Common myeloid progenitor, CD34-positive (primary cell): ENCODE results near the gene WNT7A. TPM values are rescaled to one million over a fixed set of nuclear protein-coding genes. Genes with fewer than 3 reads are reported as not detected.
A peak's percentile ranks its signal among the peaks of the same experiment; 100 is the strongest.
"Not testable (repeated sequence)": the region's sequence is repeated elsewhere in the genome, so short reads cannot be mapped to it uniquely, and the experiment has no call there.

ENCODE experiments used
- CTCF ChIA-PET: fragments of 350-600 bp; sonication (Branson Sonifier 250); formaldehyde crosslinking; loops from one replicate; lab custom pipeline; 2021; ENCODE audit warnings: antibody characterized with exemption; lab: Charles Lee
- POLR2A ChIA-PET: fragments of 350-600 bp; sonication (Branson Sonifier 250); formaldehyde crosslinking; loops from one replicate; lab custom pipeline; 2021; ENCODE audit warnings: antibody characterized with exemption; lab: Charles Lee
- DNase-seq, 3 donors: peaks; one replicate each; pipeline versions ENCODE4 v3.0.0 to v3.0.0-alpha.2; 2013
- H3K27ac ChIP-seq, 2 experiments: 1 replicate in 1 of 2; 2 replicates in 1 of 2; pipeline ENCODE4 v1.7.0; 2013; ENCODE audit warnings: inconsistent platforms in 2 of 2, low read length in 2 of 2, mild to moderate bottlenecking in 2 of 2, low read depth in 1 of 2, moderate library complexity in 1 of 2; ENCODE audit not compliant: severe bottlenecking in 2 of 2, insufficient read depth in 1 of 2, poor library complexity in 1 of 2
- H3K27me3 ChIP-seq, 5 experiments: replicated peaks in 2 of 5; 1 replicate in 3 of 5; 2 replicates in 2 of 5; pipeline versions ENCODE4 v1.6.1 to v1.7.0; 2013; ENCODE audit warnings: low read length in 4 of 5, mild to moderate bottlenecking in 2 of 5, moderate library complexity in 2 of 5, inconsistent platforms in 1 of 5; ENCODE audit not compliant: insufficient read depth in 5 of 5, control insufficient read depth in 4 of 5
- H3K36me3 ChIP-seq, 4 experiments: 1 replicate in 2 of 4; 2 replicates in 2 of 4; pipeline versions ENCODE4 v1.6.1 to v1.7.0; 2013; ENCODE audit warnings: low read length in 3 of 4, control low read depth in 1 of 4, mild to moderate bottlenecking in 1 of 4; ENCODE audit not compliant: control insufficient read depth in 4 of 4, insufficient read depth in 4 of 4
- H3K4me1 ChIP-seq, 4 experiments: 1 replicate in 3 of 4; 2 replicates in 1 of 4; pipeline versions ENCODE4 v1.6.1 to v1.7.1; 2013; ENCODE audit warnings: low read length in 3 of 4, mild to moderate bottlenecking in 3 of 4, control low read depth in 1 of 4, inconsistent platforms in 1 of 4, moderate library complexity in 1 of 4; ENCODE audit not compliant: control insufficient read depth in 4 of 4, insufficient read depth in 4 of 4; ENCODE audit errors: control extremely low read depth in 1 of 4
- H3K4me3 ChIP-seq, 7 experiments: 1 replicate in 4 of 7; 2 replicates in 3 of 7; pipeline versions ENCODE4 v1.5.1 to v1.7.0; 2013; ENCODE audit warnings: mild to moderate bottlenecking in 7 of 7, low read length in 6 of 7, moderate library complexity in 6 of 7, inconsistent platforms in 2 of 7, low read depth in 2 of 7, control low read depth in 1 of 7; ENCODE audit not compliant: insufficient read depth in 4 of 7, control insufficient read depth in 1 of 7; ENCODE audit errors: extremely low read depth in 1 of 7
- H3K9me3 ChIP-seq, 5 experiments: 1 replicate in 4 of 5; 2 replicates in 1 of 5; pipeline versions ENCODE4 v1.6.1 to v1.7.1; 2013; ENCODE audit warnings: low read length in 4 of 5, mild to moderate bottlenecking in 2 of 5, inconsistent platforms in 1 of 5, low read depth in 1 of 5, moderate library complexity in 1 of 5; ENCODE audit not compliant: control insufficient read depth in 4 of 5, insufficient read depth in 2 of 5; ENCODE audit errors: control extremely low read depth in 1 of 5
- WGBS: methylation state at CpG from one replicate; pipeline ENCODE4 v1.1.5; 2013; ENCODE audit not compliant: insufficient coverage; 5-methylcytosine and 5-hydroxymethylcytosine counted together
- polyA plus RNA-seq: library from polyadenylated mRNA; unstranded; fragments of 120-200 nt; gene quantifications from one replicate; pipeline ENCODE4 v1.2.1, GENCODE V29; 2013

WNT7A gene
- polyA plus RNA-seq, result not detected

DNA sequence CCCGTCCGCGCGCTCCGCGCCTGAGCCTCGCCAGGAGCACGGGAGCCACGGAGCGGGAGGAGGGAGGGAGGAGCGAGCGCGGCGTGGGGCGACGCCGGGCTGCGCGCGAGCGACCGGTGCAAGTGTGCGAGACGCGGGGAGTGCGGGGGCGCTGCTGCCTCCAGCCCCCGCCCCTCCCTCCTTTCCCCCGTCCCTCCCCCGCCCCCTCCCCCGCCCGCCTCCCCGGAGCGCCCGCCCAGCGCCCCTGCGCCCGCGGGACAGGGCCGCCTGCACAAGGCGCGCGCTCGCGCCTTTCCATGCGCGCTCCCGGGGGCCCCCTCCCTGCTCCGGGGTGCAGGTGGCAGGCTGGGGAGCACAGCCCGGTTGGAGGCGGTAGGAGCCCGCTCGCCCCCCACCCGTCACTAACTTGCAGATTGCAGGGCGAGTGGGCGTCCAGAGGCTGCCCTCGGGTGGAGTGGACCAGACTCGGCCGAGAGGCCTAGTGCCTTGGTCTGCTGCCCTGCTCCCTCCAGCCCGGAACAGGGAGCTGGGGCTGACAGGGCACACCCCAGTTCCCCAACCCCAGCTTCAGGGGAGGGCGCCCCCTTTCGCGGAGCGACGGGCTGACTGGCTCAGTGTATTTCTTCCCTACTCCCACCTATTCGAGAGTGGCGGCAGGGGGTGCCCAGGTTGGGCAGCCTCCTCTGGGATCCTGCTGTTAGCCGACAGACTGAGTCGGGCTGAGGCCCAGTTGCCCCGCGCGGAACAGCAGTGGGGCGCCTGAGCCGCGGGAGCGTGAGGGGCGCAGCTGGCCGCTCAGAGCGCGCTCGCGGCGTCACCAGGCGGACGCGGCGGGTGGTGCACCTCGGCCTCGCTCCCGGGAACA is at the start of gene WNT7A:
Gene WNT7A (minus strand): TSS at position 126 of the 865 bp plus-strand sequence. CDS start 255 bp downstream, outside the sequence.
- ChIA-PET POLR2A (interaction anchor here (0.6 to 1.8 kb wide), 2 partner anchors 195 to 223 kb away, joined by 3 to 4 read pairs; no protein-coding TSS in a partner anchor), CTCF (interaction anchor here (0.7 to 14.1 kb wide), 19 partner anchors 9 to 386 kb away, joined by 3 to 338 read pairs (median 4); no protein-coding TSS in a partner anchor)
- 0% methylated on average over 58 of the region's 90 CpGs for WGBS
- Histone ChIP-seq H3K27ac (no peak within 1 kb of the TSS), H3K27me3 (peaks cover 2 to 85% (median 44%) of the 10 kb centered on the region in 5 experiments), H3K4me3 (peak within 1 kb of the TSS in 6 of 7 experiments; percentile 15 to 66 (median 54)), H3K36me3 (no peaks in the 10 kb centered on the region), H3K4me1 (peaks cover 0 to 29% (median 26%) of the 10 kb centered on the region in 4 experiments), H3K9me3 (peaks cover 0 to 3% (median 0%) of the 10 kb centered on the region in 5 experiments)
- DNase-seq, result peak; percentile 60 to 77 (median 73)

DNA sequence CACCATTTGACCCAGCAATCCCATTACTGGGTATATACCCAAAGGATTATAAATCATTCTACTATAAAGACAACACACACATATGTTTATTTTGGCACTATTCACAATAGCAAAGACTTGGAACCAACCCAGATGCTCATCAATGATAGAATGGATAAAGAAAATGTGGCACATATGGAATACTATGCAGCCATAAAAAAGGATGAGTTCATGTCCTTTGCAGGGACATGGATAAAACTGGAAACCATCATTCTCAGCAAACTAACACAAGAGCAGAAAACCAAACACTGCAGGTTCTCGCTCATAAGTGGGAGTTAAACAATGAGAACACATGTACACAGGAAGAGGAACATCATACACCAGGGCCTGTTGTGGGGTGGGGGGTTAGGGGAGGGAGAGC is 48.9 kb upstream of the WNT7A start:
- peaks cover 0 to 31% (median 5%) of the 10 kb centered on the region in 5 experiments for H3K27me3 ChIP-seq
- DNase-seq, H3K4me3 ChIP-seq, H3K27ac ChIP-seq, POLR2A ChIA-PET, CTCF ChIA-PET, H3K36me3 ChIP-seq: not testable (repeated sequence)
- peaks cover 1 to 27% (median 18%) of the 10 kb centered on the region in 5 experiments for H3K9me3 ChIP-seq
- no CpG with 5 or more reads among the region's 1 CpG for WGBS
- peaks cover 0 to 11% (median 2%) of the 10 kb centered on the region in 4 experiments for H3K4me1 ChIP-seq

DNA sequence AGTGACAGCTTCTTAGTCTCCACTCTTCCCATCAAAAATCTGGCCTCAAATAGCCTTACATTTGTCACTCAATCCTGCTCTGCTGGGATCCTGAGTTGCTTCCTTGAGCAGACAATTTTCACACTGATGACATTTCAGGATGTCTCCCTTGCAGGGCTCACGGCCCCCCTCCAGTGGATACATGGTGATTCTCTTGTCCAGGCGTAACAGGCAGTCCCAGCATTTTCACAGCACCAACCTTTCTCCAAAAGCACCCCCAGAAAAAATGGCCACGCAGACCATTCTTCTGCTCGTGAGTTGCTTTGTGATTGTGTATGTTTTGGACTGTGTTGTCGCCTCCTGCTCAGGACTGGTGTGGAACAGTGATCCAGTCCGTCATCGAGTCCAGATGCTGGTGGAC is 47.4 kb upstream of the WNT7A start:
- H3K27me3 ChIP-seq, result peaks cover 0 to 19% (median 2%) of the 10 kb centered on the region in 5 experiments
- POLR2A ChIA-PET, result no interaction called here
- H3K9me3 ChIP-seq, result peaks cover 3 to 21% (median 10%) of the 10 kb centered on the region in 5 experiments
- H3K4me3 ChIP-seq, result no peak overlapping the region
- CTCF ChIA-PET, result no interaction called here
- no peak overlapping the region for H3K27ac ChIP-seq
- WGBS, result 33% methylated on average over 1 of the region's 7 CpGs
- no peaks in the 10 kb centered on the region for H3K4me1 ChIP-seq
- DNase-seq, result no peak
- no peaks in the 10 kb centered on the region for H3K36me3 ChIP-seq

DNA sequence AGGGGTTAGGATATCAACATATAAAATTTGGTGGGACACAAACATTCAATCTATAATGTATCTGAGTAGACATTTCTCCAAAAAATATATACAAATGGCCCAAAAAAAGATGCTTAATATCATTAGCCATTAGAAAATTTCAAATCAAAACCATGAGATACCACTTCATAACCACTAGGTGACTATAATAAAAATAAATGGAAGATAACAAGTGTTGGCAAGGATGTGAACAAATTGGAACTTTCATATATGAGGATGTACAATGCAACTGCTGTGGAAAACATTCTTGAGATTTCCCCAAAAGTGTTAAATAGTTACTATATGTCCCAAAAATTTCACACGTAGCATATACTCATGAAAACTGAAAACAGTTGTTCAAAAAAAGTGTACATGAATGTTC is 36.5 kb upstream of the WNT7A start:
- Histone ChIP-seq H3K4me1 (no peaks in the 10 kb centered on the region), H3K27me3 (no peaks in the 10 kb centered on the region), H3K27ac (no peak overlapping the region), H3K36me3 (no peaks in the 10 kb centered on the region), H3K9me3 (peaks cover 4 to 50% (median 13%) of the 10 kb centered on the region in 5 experiments), H3K4me3 (no peak overlapping the region)
- no peak for DNase-seq
- ChIA-PET POLR2A (no interaction called here), CTCF (no interaction called here)
- WGBS, result no CpG with 5 or more reads among the region's 1 CpG

DNA sequence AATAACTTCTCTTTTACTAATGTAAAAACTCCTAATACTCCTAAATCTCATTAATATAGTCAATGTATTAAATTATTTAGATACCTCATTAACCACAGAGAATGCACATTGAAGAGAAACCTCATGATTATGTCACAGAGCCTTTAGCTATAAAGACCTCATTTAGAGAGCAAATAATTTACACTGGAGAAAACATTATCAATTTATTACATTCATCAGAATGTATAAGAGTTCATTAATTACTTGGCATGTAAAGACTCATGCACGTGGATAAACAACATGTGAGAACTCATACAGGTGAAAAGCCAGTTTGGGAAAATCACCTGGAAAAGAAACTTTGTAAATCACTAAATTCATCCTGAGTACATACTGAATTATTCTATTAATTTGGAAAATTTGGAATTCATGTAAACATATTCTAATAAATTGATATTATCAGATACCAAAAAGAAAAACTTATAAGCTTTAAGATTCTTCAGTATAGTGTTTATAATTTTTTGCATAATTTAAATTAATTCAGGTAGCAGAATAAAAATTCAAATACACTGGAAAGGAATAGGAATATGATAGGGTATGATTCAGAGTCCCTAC is 22.9 kb upstream of the WNT7A start:
- peaks cover 8 to 68% (median 35%) of the 10 kb centered on the region in 5 experiments for H3K9me3 ChIP-seq
- DNase-seq, result no peak
- CTCF ChIA-PET, result interaction anchor here (1.1 kb wide), 1 partner anchor 23 kb away, joined by 3 read pairs; the partner anchor contains the start of gene WNT7A

DNA sequence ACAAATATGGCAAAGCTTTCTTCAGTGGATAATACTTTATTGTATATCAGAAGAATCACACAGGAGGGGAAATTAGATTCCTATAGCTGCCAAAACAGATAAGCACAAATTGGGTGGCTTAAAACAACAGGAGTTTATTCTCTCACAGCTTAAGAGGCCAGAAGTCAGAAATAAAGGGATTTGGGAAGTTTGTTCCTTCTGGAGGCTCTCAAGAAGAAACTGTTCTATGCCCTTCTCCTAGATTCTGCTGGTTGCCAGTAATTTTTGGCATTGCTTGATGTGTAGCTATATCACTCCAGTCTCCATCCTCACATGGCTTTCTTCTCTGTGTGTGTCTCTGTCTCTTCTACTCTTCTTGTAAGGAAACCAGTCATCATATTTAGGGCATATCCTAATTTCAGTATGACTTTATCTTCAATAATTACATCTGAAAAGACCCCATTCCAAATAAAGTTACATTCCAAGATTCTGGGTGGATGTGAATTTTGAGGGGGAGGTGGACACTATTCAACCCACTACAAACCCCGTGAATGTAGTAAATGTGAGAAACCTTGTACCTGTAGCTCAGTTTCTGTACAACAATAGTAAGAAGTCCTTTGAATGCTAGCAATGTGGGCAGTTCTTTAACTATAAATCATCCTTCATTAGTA is 22.2 kb upstream of the WNT7A start:
- CTCF ChIA-PET, result interaction anchor here (0.9 to 1.1 kb wide), 2 partner anchors 22 to 212 kb away, joined by 3 read pairs; partner anchors contain the start of gene WNT7A
- H3K27ac ChIP-seq, result no peak overlapping the region
- no peak for DNase-seq
- WGBS, result no CpG with 5 or more reads among the region's 1 CpG
- POLR2A ChIA-PET, result no interaction called here
- no peak overlapping the region for H3K4me3 ChIP-seq
- no peaks in the 10 kb centered on the region for H3K4me1 ChIP-seq
- peaks cover 8 to 66% (median 33%) of the 10 kb centered on the region in 5 experiments for H3K9me3 ChIP-seq
- peaks cover 0 to 2% (median 0%) of the 10 kb centered on the region in 5 experiments for H3K27me3 ChIP-seq
- H3K36me3 ChIP-seq, result no peaks in the 10 kb centered on the region

More for the DNA sequence above, 22.9 kb upstream of the WNT7A start:
- H3K4me3 ChIP-seq, result no peak overlapping the region
- no peaks in the 10 kb centered on the region for H3K36me3 ChIP-seq
- H3K4me1 ChIP-seq, result no peaks in the 10 kb centered on the region
- H3K27ac ChIP-seq, result no peak overlapping the region
- no CpG with 5 or more reads among the region's 1 CpG for WGBS
- POLR2A ChIA-PET, result no interaction called here
- peaks cover 0 to 2% (median 0%) of the 10 kb centered on the region in 5 experiments for H3K27me3 ChIP-seq
